Measurements from ENCODE around the gene ANKRD44. TPM values are rescaled to one million over a fixed set of nuclear protein-coding genes. Genes with fewer than 3 reads are reported as not detected.
A peak's percentile ranks its signal among the peaks of the same experiment; 100 is the strongest.

The ANKRD44 gene
- total RNA-seq, 4 donors from 2014 or later: 1.8 to 6.3 (median 3.0) TPM

GRCh38 chr2:197115325-197115724 is 195.3 kb downstream of the ANKRD44 start:
- Histone ChIP-seq H3K36me3 (no peaks in the 10 kb centered on the region), H3K4me1 (no peaks in the 10 kb centered on the region), H3K27ac (no peak overlapping the region), H3K27me3 (no peaks in the 10 kb centered on the region), H3K4me3 (no peak overlapping the region), H3K9me3 (no peaks in the 10 kb centered on the region)
- in situ Hi-C loops (cut with MboI; ENCODE audit: low sequenced_read_pairs in 4 of 4) (loop anchor here (10.0 kb wide), 4 partner anchors 59 to 269 kb away; partner anchors contain the start of gene ANKRD44 (in 2 of the 4)), intact Hi-C loops (cut with DNase I; ENCODE audit: low total_unique reads) (no loop called here)
- no peak for ATAC-seq
- no peak for TF ChIP-seq CTCF (IDR thresholded peaks at IDR 0.05 in 4 of 5, conservative IDR thresholded peaks at IDR 0.05 in 1 of 5)
- no peak for TF ChIP-seq POLR2A (IDR thresholded peaks at IDR 0.05)
- no peak for DNase-seq

DNA sequence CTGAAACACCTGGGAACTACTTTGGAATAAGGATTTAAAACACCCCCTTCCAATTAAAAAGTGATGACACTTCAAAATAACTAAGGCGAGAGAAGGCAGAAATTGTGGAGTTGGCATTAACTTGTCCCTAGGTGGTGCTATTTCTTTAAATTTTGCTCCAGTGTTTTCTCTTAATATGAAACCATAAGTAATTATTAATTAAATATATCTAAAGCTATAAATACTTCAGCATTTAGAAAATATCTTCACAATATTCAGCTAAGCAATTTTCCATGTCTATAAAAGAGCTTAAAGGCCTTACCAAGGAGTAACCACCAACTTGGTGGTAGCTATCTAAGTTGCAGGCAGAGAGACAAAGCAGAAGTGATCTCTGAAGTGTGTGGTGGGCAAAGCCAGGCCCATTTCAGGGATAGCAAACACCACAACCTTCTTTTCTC is 197.3 kb downstream of the ANKRD44 start:
- Histone ChIP-seq H3K4me1 (peaks cover 8 to 9% of the 10 kb centered on the region in 2 donors), H3K36me3 (no peaks in the 10 kb centered on the region), H3K9me3 (no peaks in the 10 kb centered on the region), H3K27ac (no peak overlapping the region), H3K4me3 (no peak overlapping the region), H3K27me3 (no peaks in the 10 kb centered on the region)
- in situ Hi-C loops (cut with MboI; ENCODE audit: low sequenced_read_pairs in 4 of 4) (loop anchor here (5.0 to 10.0 kb wide), 6 partner anchors 62 to 272 kb away; partner anchors contain the start of gene ANKRD44 (in 3 of the 4)), intact Hi-C loops (cut with DNase I; ENCODE audit: low total_unique reads) (loop anchor here (1.0 to 5.0 kb wide), 4 partner anchors 79 to 265 kb away; partner anchors contain the start of gene ANKRD44)
- TF ChIP-seq POLR2A (IDR thresholded peaks at IDR 0.05) (no peak), CTCF (IDR thresholded peaks at IDR 0.05 in 4 of 5, conservative IDR thresholded peaks at IDR 0.05 in 1 of 5) (peak; percentile 22 to 66 (median 47))
- no peak for DNase-seq
- no peak for ATAC-seq

GRCh38 chr2:197109326-197109725 is 201.3 kb downstream of the ANKRD44 start:
- H3K4me1 ChIP-seq: peaks cover 11 to 18% of the 10 kb centered on the region in 2 donors
- DNase-seq (no peak), ATAC-seq (no peak)
- no peaks in the 10 kb centered on the region for H3K36me3 ChIP-seq
- in situ Hi-C loops (cut with MboI; ENCODE audit: low sequenced_read_pairs in 4 of 4): no loop called here
- H3K9me3 ChIP-seq: no peaks in the 10 kb centered on the region
- intact Hi-C loops (cut with DNase I; ENCODE audit: low total_unique reads): no loop called here
- peak overlapping the region; percentile 59 to 79 (median 76) for H3K27ac ChIP-seq
- no peaks in the 10 kb centered on the region for H3K27me3 ChIP-seq
- no peak overlapping the region for H3K4me3 ChIP-seq
- TF ChIP-seq POLR2A (IDR thresholded peaks at IDR 0.05) (no peak), CTCF (IDR thresholded peaks at IDR 0.05 in 4 of 5, conservative IDR thresholded peaks at IDR 0.05 in 1 of 5) (no peak)

GRCh38 chr2:197108758-197109157 is 201.8 kb downstream of the ANKRD44 start:
- ATAC-seq (peak; percentile 84 to 91), DNase-seq (peak; percentile 66 to 86)
- no peak for TF ChIP-seq CTCF (IDR thresholded peaks at IDR 0.05 in 4 of 5, conservative IDR thresholded peaks at IDR 0.05 in 1 of 5)
- no peak for TF ChIP-seq POLR2A (IDR thresholded peaks at IDR 0.05)
- Histone ChIP-seq H3K4me1 (peaks cover 11 to 18% of the 10 kb centered on the region in 2 donors), H3K27me3 (no peaks in the 10 kb centered on the region), H3K4me3 (no peak overlapping the region), H3K27ac (peak overlapping the region; percentile 74 to 79 (median 77)), H3K36me3 (no peaks in the 10 kb centered on the region), H3K9me3 (no peaks in the 10 kb centered on the region)
- in situ Hi-C loops (cut with MboI; ENCODE audit: low sequenced_read_pairs in 4 of 4): no loop called here
- intact Hi-C loops (cut with DNase I; ENCODE audit: low total_unique reads): no loop called here

Data from gastrocnemius medialis (tissue), 4 donors.